ENCODE data around the gene GDI1. TPM values are rescaled to one million over a fixed set of nuclear protein-coding genes. Genes with fewer than 3 reads are reported as not detected.

The GDI1 gene
- total and polyA plus RNA-seq, 7 donors = 37.4 to 57.7 (median 50.7) TPM

DNA sequence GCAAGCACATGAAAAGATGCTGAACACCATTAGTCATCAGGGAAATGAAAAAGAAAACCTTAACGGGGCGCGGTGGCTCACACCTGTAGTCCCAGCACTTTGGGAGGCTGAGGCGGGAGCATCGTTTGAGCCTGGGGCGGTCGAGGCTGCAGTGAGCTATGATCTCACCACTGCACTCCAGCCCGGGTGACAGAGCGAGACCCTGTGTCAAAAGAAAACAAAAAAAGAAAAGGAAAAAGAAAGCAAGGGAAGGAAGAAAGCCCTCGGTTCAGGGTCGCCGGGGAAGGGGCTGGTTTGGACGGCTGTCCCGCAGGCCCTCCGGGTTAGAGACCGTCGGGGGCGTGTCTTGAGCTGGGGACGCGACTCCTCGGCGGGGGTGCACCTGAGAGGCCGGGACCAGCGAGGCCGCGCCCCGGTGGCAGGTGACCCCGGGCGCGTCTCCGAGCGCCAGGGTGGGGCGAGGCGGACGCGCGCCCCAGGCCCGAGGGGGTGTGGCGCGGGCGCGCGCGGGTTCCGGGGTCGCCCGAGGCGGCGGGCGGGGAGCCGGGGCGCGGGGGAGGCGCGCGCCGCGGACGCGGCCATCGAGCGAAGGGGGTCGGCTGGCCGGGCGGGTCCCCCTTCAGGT lies 20.6 kb downstream of the GDI1 start:
- Histone ChIP-seq H3K27me3 (ENCODE audit: insufficient read depth in 3 of 3, low read length in 2 of 3) (no peaks in the 10 kb centered on the region), H3K9me3 (no peaks in the 10 kb centered on the region), H3K4me1 (no peaks in the 10 kb centered on the region), H3K27ac (peak overlapping the region; percentile 41), H3K4me3 (peak overlapping the region; percentile 69), H3K36me3 (ENCODE audit: insufficient read depth in 1 of 2, low read depth in 1 of 2) (peaks cover 0 to 13% of the 10 kb centered on the region in 2 donors)
- TF ChIP-seq, protein P1, sequence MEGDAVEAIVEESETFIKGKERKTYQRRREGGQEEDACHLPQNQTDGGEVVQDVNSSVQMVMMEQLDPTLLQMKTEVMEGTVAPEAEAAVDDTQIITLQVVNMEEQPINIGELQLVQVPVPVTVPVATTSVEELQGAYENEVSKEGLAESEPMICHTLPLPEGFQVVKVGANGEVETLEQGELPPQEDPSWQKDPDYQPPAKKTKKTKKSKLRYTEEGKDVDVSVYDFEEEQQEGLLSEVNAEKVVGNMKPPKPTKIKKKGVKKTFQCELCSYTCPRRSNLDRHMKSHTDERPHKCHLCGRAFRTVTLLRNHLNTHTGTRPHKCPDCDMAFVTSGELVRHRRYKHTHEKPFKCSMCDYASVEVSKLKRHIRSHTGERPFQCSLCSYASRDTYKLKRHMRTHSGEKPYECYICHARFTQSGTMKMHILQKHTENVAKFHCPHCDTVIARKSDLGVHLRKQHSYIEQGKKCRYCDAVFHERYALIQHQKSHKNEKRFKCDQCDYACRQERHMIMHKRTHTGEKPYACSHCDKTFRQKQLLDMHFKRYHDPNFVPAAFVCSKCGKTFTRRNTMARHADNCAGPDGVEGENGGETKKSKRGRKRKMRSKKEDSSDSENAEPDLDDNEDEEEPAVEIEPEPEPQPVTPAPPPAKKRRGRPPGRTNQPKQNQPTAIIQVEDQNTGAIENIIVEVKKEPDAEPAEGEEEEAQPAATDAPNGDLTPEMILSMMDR (IDR thresholded peaks at IDR 0.05) = no peak
- intact Hi-C loops (cut with DNase I) = no loop called here
- ATAC-seq (peak; percentile 22 to 53 (median 46)), DNase-seq (no peak)
- WGBS, 3 donors = 4 to 32% (median 12%) methylated on average over 17 to 65 of the region's 65 CpGs

DNA sequence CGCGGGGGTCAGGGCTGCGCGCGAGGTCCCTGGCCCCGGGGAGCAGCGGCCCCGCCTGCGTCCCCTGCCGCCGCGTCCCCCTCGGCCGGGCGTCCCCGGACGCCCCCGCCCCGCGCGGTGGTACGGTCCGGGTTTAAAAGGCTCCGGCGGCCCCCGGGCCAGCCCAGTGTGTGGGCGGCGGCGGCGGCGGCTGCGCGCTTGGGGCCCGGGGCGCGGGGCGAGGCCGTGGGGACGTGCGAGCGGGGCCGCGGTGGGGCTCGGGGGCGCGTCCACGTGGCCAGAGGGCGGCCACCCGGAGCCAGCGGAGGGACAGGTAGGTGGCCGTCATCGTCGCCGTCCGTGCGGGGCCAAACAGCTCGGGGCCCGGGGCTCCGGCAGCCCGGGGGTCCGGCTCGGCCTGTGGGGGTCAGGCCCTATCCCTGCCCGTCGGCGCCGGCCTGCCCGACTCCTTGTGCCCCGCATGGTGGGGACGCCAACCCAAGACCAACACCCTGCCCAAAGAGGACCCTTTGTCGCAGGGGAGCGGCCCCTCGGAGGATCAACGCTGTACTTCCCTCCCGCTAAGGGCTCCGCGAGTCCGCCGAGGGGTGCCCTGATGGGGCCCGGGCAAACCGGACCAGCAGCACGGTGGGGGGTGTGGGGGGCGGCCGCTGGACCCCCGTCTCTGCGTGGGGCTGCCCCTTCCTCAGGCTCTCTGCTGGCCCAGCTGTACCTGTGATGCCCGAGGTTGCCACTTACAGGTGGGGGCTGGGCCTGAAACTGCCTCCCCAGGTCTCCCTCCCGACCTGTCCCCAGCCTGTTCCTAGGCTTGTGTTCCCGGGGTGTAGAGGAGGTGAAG lies 21.4 kb downstream of the GDI1 start, which contains the start of gene PLXNA3:
Gene PLXNA3 (plus strand): TSS at position 166 of the 838 bp plus-strand sequence. CDS start 1,903 bp downstream, outside the sequence.
- TF ChIP-seq, protein P1 (IDR thresholded peaks at IDR 0.05) = no peak
- Histone ChIP-seq H3K27ac (peak within 1 kb of the TSS; percentile 41), H3K4me3 (peak within 1 kb of the TSS; percentile 69), H3K9me3 (no peaks in the 10 kb centered on the region), H3K4me1 (no peaks in the 10 kb centered on the region), H3K36me3 (ENCODE audit: insufficient read depth in 1 of 2, low read depth in 1 of 2) (peaks cover 0 to 6% of the 10 kb centered on the region in 2 donors), H3K27me3 (ENCODE audit: insufficient read depth in 3 of 3, low read length in 2 of 3) (no peaks in the 10 kb centered on the region)
- peak; percentile 53 to 68 for DNase-seq
- 2 to 38% (median 20%) methylated on average over 1 to 84 of the region's 88 CpGs for WGBS, 3 donors
- ATAC-seq = peak; percentile 53 to 75 (median 65)
- intact Hi-C loops (cut with DNase I) = no loop called here

DNA sequence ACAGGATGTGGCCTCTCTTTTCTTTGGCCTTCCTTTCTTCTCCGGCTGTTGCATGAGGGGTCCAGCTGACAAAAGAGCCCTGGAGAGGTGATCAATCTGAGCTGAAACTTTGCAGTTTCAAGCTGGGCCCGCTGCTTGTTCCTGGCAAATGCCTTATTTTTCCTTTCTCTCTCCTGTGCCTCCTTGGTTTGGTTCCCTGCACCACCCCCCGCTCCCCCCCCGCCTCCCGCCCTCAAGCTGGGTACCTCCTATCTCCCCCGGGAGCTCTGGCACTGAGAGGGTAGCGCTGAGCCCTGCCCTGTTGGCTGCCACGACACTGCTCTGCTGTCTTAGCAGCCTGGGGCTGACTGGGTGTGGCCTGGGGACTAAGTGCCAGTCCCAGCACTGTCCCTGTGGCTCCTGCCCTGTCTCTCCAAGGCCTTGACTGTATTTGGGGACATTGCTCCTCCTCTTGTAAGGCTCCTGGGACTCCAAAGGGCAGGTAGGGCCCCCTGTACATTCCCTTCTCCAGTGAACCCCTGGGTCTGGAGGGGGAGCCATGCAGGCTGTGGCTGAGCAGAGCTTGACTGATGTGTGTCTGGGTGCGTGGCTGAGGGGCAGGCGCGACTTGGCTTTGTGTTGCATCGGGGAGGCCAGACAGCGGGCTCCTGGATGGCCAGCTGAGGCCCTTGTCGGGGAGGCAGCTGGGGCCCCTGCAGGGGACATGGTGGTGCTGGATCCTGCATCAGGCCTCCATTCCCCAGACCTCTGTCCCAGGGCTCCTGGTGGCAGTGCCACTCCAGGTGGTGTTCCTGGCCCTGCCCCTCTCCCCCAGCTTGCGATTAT lies 22.2 kb downstream of the GDI1 start:
- intact Hi-C loops (cut with DNase I) = no loop called here
- Histone ChIP-seq H3K4me1 (no peaks in the 10 kb centered on the region), H3K4me3 (peak overlapping the region; percentile 69), H3K27ac (no peak overlapping the region), H3K9me3 (no peaks in the 10 kb centered on the region), H3K27me3 (ENCODE audit: insufficient read depth in 3 of 3, low read length in 2 of 3) (no peaks in the 10 kb centered on the region), H3K36me3 (ENCODE audit: insufficient read depth in 1 of 2, low read depth in 1 of 2) (peaks cover 0 to 5% of the 10 kb centered on the region in 2 donors)
- no peak for DNase-seq
- ATAC-seq = peak; percentile 50 to 83 (median 71)
- WGBS, 3 donors = 45 to 64% (median 58%) methylated on average over 7 to 15 of the region's 15 CpGs
- TF ChIP-seq, protein P1 (IDR thresholded peaks at IDR 0.05) = no peak

DNA sequence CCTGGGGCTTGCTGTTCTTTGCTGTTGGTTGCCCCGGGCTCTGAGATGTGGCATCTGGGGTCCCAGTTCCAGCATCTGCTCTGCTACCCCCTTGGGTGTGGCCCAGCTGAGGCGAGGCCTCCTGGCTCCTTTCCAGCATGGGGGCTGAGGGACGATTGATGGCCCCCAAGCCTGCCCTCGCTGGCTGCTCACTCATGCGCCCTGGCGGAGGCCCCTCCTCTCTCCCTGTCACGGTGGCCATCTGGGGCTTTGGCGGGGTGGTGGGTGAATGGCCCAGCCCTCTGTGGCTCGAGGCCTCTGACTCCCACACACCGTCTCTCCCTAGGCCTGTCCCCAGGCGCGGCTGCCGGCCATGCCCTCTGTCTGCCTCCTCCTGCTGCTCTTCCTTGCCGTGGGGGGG lies 22.9 kb downstream of the GDI1 start:
- intact Hi-C loops (cut with DNase I) = no loop called here
- Histone ChIP-seq H3K36me3 (ENCODE audit: insufficient read depth in 1 of 2, low read depth in 1 of 2) (peaks cover 0 to 5% of the 10 kb centered on the region in 2 donors), H3K27me3 (ENCODE audit: insufficient read depth in 3 of 3, low read length in 2 of 3) (no peaks in the 10 kb centered on the region), H3K4me3 (peak overlapping the region; percentile 69), H3K4me1 (no peaks in the 10 kb centered on the region), H3K9me3 (no peaks in the 10 kb centered on the region), H3K27ac (no peak overlapping the region)
- TF ChIP-seq, protein P1 (IDR thresholded peaks at IDR 0.05) = no peak
- WGBS, 3 donors = 45 to 77% (median 58%) methylated on average over 8 to 14 of the region's 14 CpGs
- no peak for ATAC-seq
- DNase-seq = no peak
